WTC11 (cell line): Measurements from ENCODE around the gene RGL3. TPM values are rescaled to one million over a fixed set of nuclear protein-coding genes. Genes with fewer than 3 reads are reported as not detected.

Source experiments
- ATAC-seq: fragments of 200-7000 bp; cut with Tn5 transposase; 2 replicates; pipeline ENCODE4 v1.10.0; 2021; ENCODE audit warnings: mild to moderate bottlenecking, moderate library complexity
- CTCF ChIA-PET: fragments of 300-600 bp; sonication (Branson Sonifier 250); formaldehyde crosslinking; loops from one replicate; lab custom pipeline; 2021; ENCODE audit warnings: antibody characterized with exemption; lab: Charles Lee
- POLR2A ChIA-PET: fragments of 350-600 bp; sonication (Branson Sonifier 250); formaldehyde crosslinking; loops from one replicate; lab custom pipeline; 2021; ENCODE audit warnings: antibody characterized with exemption; lab: Charles Lee
- DNase-seq: peaks from one replicate; pipeline ENCODE4 v3.0.0; 2021; ENCODE audit warnings: low spot score
- H3K27ac Mint-ChIP-seq: 2 replicates; pipeline ENCODE4 v1.8.0; 2021; ENCODE audit warnings: mixed read lengths
- H3K27me3 Mint-ChIP-seq: 2 replicates; pipeline ENCODE4 v1.8.0; 2021; ENCODE audit warnings: low read depth, mild to moderate bottlenecking, moderate library complexity, mixed read lengths
- H3K36me3 Mint-ChIP-seq: 2 replicates; pipeline ENCODE4 v1.8.0; 2021; ENCODE audit warnings: mixed read lengths
- H3K4me1 Mint-ChIP-seq: 2 replicates; pipeline ENCODE4 v1.8.0; 2022; ENCODE audit warnings: mixed read lengths
- H3K4me3 Mint-ChIP-seq: 2 replicates; pipeline ENCODE4 v1.8.0; 2021; ENCODE audit warnings: mild to moderate bottlenecking, moderate library complexity, mixed read lengths
- H3K9me3 Mint-ChIP-seq: 2 replicates; pipeline ENCODE4 v1.8.0; 2021; ENCODE audit warnings: mixed read lengths
- ESRRA ChIP-seq: sonication (generic); formaldehyde crosslinking; IDR thresholded peaks from 2 replicates; pipeline ENCODE4 v1.8.1; 2022; ENCODE audit warnings: mild to moderate bottlenecking, missing genetic modification reagents, borderline replicate concordance
- ETV6 ChIP-seq: sonication (generic); formaldehyde crosslinking; IDR thresholded peaks from 2 replicates; pipeline ENCODE4 v1.8.1; 2022; ENCODE audit warnings: mild to moderate bottlenecking, missing genetic modification reagents
- FOXK1 ChIP-seq: sonication (generic); formaldehyde crosslinking; IDR thresholded peaks from 2 replicates; pipeline ENCODE4 v1.8.0; 2022; ENCODE audit warnings: mild to moderate bottlenecking, moderate library complexity, missing genetic modification reagents
- GABPB1 ChIP-seq: sonication (generic); formaldehyde crosslinking; IDR thresholded peaks from 2 replicates; pipeline ENCODE4 v1.8.1; 2023; ENCODE audit warnings: mild to moderate bottlenecking, missing genetic modification reagents
- JAZF1 ChIP-seq: fragments of 250-450 bp; sonication (Bioruptor Pico); IDR thresholded peaks from 2 replicates; pipeline ENCODE4 v1.9.0; 2021; ENCODE audit warnings: moderate library complexity, mild to moderate bottlenecking, inconsistent platforms
- NFATC4 ChIP-seq: fragments of 250-450 bp; sonication (Bioruptor Pico); IDR thresholded peaks from 2 replicates; pipeline ENCODE4 v1.9.0; 2021; ENCODE audit warnings: mild to moderate bottlenecking
- SMAD3 ChIP-seq: sonication (generic); formaldehyde crosslinking; IDR thresholded peaks from 2 replicates; pipeline ENCODE4 v1.8.0; 2022; ENCODE audit warnings: missing genetic modification reagents, mild to moderate bottlenecking, borderline replicate concordance
- TEAD1 ChIP-seq: sonication (generic); formaldehyde crosslinking; IDR thresholded peaks from 2 replicates; pipeline ENCODE4 v1.8.0; 2022; ENCODE audit warnings: mild to moderate bottlenecking, missing genetic modification reagents
- TEAD4 ChIP-seq: sonication (generic); formaldehyde crosslinking; IDR thresholded peaks from 2 replicates; pipeline ENCODE4 v1.8.0; 2022; ENCODE audit warnings: mild to moderate bottlenecking, missing genetic modification reagents
- ZBTB21 ChIP-seq: sonication (generic); formaldehyde crosslinking; IDR thresholded peaks from 2 replicates; pipeline ENCODE4 v1.8.1; 2023; ENCODE audit warnings: mild to moderate bottlenecking, missing genetic modification reagents, borderline replicate concordance
- ZNF423 ChIP-seq: fragments of 250-450 bp; sonication (Bioruptor Pico); IDR thresholded peaks from 2 replicates; pipeline ENCODE4 v2.1.2; 2022; ENCODE audit warnings: mild to moderate bottlenecking, moderate library complexity
- total RNA-seq: library from RNA; stranded (reverse); gene quantifications from 3 replicates; pipeline ENCODE4 v1.2.3, GENCODE V29; 2021
- TF ChIP-seq, protein P1 (sequence below): sonication (generic); formaldehyde crosslinking; IDR thresholded peaks from 2 replicates; pipeline ENCODE4 v1.8.0; 2023; ENCODE audit warnings: missing genetic modification reagents
- TF ChIP-seq, protein P2 (sequence below): fragments of 250-450 bp; sonication (Bioruptor Pico); IDR thresholded peaks from 2 replicates; pipeline ENCODE4 v1.9.0; 2021; ENCODE audit warnings: mild to moderate bottlenecking
- TF ChIP-seq, protein P3 (sequence below): sonication (generic); formaldehyde crosslinking; IDR thresholded peaks from 2 replicates; pipeline ENCODE4 v1.8.1; 2022; ENCODE audit warnings: low read depth, missing genetic modification reagents, borderline replicate concordance
- TF ChIP-seq, protein P4 (sequence below): sonication (generic); formaldehyde crosslinking; conservative IDR thresholded peaks from 2 replicates; pipeline ENCODE4 v1.8.1; 2023; ENCODE audit warnings: mild to moderate bottlenecking, low read depth, missing genetic modification reagents, moderate library complexity
- TF ChIP-seq, protein P5 (sequence below): sonication (generic); formaldehyde crosslinking; IDR thresholded peaks from 2 replicates; pipeline ENCODE4 v1.8.1; 2023; ENCODE audit warnings: mild to moderate bottlenecking, missing genetic modification reagents, borderline replicate concordance
- TF ChIP-seq, protein P6 (sequence below): fragments of 200-600 bp; IDR thresholded peaks from 2 replicates; pipeline ENCODE4 v1.8.0; 2022; ENCODE audit warnings: antibody characterized with exemption

Gene RGL3
- total RNA-seq, 1 experiment from 2014 or later = 69.0 TPM

DNA sequence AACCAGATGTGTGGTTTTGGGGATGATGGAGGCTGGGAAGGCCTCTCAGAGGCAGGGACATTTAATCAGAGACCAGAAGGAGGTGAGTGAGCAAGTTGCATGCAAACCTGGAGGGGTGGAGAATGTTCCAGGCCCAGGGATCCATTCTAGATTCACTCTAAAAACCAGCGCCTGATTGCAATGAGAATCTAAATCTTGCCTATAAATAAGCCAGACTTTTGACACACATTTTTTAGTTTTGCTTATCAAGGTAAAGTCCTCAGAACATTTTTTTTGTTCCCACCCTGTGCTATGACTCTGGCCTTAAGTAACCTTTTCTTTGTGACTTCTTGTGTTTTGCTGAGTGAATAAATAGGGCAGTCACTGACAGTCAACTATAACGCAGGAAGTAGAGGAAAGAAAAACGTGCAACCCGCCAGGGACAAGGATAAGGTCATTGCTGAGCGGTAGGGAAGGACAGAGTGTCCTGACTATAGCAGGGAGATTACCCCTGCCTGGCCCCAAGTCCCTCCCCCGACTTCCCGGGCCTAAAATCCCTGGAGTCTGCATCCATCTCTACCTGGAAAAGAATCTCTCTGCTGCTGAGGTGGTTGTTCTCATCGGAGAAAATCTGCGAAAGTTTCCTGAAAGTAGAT is 14.4 kb downstream of the RGL3 start:
- no peak for DNase-seq
- ATAC-seq = no peak
- no peaks in the 10 kb centered on the region for H3K4me1 Mint-ChIP-seq
- H3K9me3 Mint-ChIP-seq = no peaks in the 10 kb centered on the region
- peaks cover 36% of the 10 kb centered on the region for H3K36me3 Mint-ChIP-seq
- H3K27me3 Mint-ChIP-seq = no peaks in the 10 kb centered on the region
- ChIA-PET CTCF (interaction anchor here (1.5 to 3.3 kb wide), 4 partner anchors 14 to 30 kb away, joined by 4 to 66 read pairs (median 23); partner anchors contain the start of genes EPOR, ODAD3 and PRKCSH), POLR2A (no interaction called here)
- TF ChIP-seq, protein P1, sequence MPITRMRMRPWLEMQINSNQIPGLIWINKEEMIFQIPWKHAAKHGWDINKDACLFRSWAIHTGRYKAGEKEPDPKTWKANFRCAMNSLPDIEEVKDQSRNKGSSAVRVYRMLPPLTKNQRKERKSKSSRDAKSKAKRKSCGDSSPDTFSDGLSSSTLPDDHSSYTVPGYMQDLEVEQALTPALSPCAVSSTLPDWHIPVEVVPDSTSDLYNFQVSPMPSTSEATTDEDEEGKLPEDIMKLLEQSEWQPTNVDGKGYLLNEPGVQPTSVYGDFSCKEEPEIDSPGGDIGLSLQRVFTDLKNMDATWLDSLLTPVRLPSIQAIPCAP (CRISPR knock-in tag) = no peak
- TF ChIP-seq JAZF1 (CRISPR knock-in tag) (no peak), ZNF423 (CRISPR knock-in tag) (no peak), TEAD1 (CRISPR knock-in tag) (no peak), GABPB1 (CRISPR knock-in tag) (no peak), ESRRA (CRISPR knock-in tag) (no peak)
- TF ChIP-seq, protein P2, sequence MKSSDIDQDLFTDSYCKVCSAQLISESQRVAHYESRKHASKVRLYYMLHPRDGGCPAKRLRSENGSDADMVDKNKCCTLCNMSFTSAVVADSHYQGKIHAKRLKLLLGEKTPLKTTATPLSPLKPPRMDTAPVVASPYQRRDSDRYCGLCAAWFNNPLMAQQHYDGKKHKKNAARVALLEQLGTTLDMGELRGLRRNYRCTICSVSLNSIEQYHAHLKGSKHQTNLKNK (CRISPR knock-in tag) = no peak
- TF ChIP-seq, protein P3, sequence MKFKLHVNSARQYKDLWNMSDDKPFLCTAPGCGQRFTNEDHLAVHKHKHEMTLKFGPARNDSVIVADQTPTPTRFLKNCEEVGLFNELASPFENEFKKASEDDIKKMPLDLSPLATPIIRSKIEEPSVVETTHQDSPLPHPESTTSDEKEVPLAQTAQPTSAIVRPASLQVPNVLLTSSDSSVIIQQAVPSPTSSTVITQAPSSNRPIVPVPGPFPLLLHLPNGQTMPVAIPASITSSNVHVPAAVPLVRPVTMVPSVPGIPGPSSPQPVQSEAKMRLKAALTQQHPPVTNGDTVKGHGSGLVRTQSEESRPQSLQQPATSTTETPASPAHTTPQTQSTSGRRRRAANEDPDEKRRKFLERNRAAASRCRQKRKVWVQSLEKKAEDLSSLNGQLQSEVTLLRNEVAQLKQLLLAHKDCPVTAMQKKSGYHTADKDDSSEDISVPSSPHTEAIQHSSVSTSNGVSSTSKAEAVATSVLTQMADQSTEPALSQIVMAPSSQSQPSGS (CRISPR knock-in tag) = no peak
- H3K4me3 Mint-ChIP-seq = no peak overlapping the region
- no peak overlapping the region for H3K27ac Mint-ChIP-seq

DNA sequence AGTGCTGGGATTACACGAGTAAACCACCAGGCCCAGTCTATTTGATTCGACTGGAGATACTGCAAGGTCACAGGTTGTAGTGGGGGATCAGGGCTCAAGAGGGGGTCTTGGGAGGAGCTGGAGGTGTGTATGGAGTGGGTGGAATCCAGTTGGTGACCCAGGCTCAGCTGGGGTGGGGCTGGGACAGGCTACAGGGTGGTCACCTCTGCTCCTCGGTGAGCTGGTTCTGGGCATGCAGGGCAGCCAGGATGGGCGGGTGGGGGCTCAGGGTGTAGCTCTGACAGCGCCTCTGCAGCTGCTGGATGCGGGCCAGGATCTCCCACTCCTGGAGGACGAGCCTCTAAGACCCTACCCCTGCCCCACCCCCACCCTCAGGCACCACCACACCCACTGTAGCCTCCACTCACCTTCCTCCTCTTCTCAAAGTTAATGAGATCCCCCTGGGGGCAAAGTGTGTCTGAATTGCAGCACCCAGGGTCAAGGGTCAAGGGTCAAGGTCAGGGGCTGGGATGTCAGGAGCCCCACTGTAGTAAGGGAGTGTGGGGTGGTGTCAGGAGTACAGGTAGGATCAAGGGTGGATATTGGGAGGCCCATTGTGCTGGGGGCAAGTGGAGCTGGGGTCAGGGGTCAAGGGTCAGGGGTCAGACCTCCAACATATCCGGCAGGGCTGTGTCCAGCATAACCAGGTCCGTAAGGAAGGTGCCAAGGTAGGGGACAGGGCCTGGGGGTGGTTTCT is 17.1 kb downstream of the RGL3 start:
- POLR2A ChIA-PET = interaction anchor here (1.1 kb wide), 1 partner anchor 20 kb away, joined by 4 read pairs; no protein-coding TSS in a partner anchor
- peaks cover 40% of the 10 kb centered on the region for H3K36me3 Mint-ChIP-seq
- H3K27ac Mint-ChIP-seq = no peak overlapping the region
- TF ChIP-seq, protein P1 (CRISPR knock-in tag) = no peak
- TF ChIP-seq SMAD3 = no peak
- no peak for TF ChIP-seq TEAD4 (CRISPR knock-in tag)
- no peak for TF ChIP-seq GABPB1 (CRISPR knock-in tag)
- TF ChIP-seq NFATC4 (CRISPR knock-in tag) = no peak
- TF ChIP-seq, protein P4, sequence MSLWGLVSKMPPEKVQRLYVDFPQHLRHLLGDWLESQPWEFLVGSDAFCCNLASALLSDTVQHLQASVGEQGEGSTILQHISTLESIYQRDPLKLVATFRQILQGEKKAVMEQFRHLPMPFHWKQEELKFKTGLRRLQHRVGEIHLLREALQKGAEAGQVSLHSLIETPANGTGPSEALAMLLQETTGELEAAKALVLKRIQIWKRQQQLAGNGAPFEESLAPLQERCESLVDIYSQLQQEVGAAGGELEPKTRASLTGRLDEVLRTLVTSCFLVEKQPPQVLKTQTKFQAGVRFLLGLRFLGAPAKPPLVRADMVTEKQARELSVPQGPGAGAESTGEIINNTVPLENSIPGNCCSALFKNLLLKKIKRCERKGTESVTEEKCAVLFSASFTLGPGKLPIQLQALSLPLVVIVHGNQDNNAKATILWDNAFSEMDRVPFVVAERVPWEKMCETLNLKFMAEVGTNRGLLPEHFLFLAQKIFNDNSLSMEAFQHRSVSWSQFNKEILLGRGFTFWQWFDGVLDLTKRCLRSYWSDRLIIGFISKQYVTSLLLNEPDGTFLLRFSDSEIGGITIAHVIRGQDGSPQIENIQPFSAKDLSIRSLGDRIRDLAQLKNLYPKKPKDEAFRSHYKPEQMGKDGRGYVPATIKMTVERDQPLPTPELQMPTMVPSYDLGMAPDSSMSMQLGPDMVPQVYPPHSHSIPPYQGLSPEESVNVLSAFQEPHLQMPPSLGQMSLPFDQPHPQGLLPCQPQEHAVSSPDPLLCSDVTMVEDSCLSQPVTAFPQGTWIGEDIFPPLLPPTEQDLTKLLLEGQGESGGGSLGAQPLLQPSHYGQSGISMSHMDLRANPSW = no peak
- TF ChIP-seq, protein P5, sequence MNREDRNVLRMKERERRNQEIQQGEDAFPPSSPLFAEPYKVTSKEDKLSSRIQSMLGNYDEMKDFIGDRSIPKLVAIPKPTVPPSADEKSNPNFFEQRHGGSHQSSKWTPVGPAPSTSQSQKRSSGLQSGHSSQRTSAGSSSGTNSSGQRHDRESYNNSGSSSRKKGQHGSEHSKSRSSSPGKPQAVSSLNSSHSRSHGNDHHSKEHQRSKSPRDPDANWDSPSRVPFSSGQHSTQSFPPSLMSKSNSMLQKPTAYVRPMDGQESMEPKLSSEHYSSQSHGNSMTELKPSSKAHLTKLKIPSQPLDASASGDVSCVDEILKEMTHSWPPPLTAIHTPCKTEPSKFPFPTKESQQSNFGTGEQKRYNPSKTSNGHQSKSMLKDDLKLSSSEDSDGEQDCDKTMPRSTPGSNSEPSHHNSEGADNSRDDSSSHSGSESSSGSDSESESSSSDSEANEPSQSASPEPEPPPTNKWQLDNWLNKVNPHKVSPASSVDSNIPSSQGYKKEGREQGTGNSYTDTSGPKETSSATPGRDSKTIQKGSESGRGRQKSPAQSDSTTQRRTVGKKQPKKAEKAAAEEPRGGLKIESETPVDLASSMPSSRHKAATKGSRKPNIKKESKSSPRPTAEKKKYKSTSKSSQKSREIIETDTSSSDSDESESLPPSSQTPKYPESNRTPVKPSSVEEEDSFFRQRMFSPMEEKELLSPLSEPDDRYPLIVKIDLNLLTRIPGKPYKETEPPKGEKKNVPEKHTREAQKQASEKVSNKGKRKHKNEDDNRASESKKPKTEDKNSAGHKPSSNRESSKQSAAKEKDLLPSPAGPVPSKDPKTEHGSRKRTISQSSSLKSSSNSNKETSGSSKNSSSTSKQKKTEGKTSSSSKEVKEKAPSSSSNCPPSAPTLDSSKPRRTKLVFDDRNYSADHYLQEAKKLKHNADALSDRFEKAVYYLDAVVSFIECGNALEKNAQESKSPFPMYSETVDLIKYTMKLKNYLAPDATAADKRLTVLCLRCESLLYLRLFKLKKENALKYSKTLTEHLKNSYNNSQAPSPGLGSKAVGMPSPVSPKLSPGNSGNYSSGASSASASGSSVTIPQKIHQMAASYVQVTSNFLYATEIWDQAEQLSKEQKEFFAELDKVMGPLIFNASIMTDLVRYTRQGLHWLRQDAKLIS (CRISPR knock-in tag) = no peak
- TF ChIP-seq, protein P6, sequence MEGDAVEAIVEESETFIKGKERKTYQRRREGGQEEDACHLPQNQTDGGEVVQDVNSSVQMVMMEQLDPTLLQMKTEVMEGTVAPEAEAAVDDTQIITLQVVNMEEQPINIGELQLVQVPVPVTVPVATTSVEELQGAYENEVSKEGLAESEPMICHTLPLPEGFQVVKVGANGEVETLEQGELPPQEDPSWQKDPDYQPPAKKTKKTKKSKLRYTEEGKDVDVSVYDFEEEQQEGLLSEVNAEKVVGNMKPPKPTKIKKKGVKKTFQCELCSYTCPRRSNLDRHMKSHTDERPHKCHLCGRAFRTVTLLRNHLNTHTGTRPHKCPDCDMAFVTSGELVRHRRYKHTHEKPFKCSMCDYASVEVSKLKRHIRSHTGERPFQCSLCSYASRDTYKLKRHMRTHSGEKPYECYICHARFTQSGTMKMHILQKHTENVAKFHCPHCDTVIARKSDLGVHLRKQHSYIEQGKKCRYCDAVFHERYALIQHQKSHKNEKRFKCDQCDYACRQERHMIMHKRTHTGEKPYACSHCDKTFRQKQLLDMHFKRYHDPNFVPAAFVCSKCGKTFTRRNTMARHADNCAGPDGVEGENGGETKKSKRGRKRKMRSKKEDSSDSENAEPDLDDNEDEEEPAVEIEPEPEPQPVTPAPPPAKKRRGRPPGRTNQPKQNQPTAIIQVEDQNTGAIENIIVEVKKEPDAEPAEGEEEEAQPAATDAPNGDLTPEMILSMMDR = no peak
- TF ChIP-seq ZNF423 (CRISPR knock-in tag) = no peak
- no peak for TF ChIP-seq FOXK1 (CRISPR knock-in tag)
- no peak for TF ChIP-seq ZBTB21
- TF ChIP-seq ETV6 (CRISPR knock-in tag) = no peak
- TF ChIP-seq, all 79 proteins: peak for 0
- ATAC-seq (no peak), DNase-seq (no peak)
- CTCF ChIA-PET = interaction anchor here (1.1 to 2.4 kb wide), 4 partner anchors 11 to 21 kb away, joined by 3 to 10 read pairs (median 6); no protein-coding TSS in a partner anchor
- no peaks in the 10 kb centered on the region for H3K27me3 Mint-ChIP-seq
- no peak overlapping the region for H3K4me3 Mint-ChIP-seq
- no peaks in the 10 kb centered on the region for H3K4me1 Mint-ChIP-seq
- no peaks in the 10 kb centered on the region for H3K9me3 Mint-ChIP-seq
